ENCODE measurements around the gene ACBD6.

Gene ACBD6

DNA sequence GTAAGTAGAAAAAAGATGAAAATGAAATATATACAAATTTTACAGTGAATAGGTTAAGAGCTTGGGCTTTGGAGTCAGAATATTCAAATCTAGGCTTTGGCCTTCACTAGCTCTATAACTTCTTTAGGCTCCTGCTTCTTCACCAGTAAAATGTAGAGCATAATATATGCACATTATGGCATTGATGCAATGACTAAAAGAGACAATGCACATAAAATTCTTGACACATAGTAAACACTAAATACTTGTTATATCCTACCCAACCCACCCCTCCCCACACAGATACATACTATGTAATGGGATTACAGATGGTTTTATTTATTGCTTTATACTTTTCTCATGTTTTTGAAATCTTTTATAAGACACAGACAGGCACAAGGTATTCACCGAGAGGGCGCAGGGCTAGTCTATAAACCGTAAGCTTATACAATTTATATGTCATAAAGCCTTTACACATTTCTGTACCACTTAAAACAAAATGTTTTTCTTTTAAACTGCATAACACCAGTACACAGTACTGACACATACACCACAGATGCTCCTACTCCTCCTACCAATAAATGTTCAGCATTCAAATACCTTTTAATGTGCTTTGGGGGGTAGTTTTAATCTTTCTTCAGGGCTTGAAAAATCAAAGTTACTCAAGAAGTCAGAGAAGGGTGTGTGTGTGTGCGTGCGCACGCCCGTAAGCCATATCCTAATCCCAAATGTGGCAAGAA is 109.8 kb downstream of the ACBD6 start:
- ChIA-PET POLR2A (interaction anchor here (0.8 kb wide), 1 partner anchor 225 kb away, joined by 3 read pairs; no protein-coding TSS in a partner anchor), CTCF (interaction anchor here (0.7 kb wide), 1 partner anchor 24 kb away, joined by 3 read pairs; no protein-coding TSS in a partner anchor)
- TF ChIP-seq ZIC2 (tag by site-specific recombination; IDR thresholded peaks at IDR 0.05) (no peak), TCF7L2 (IDR thresholded peaks at IDR 0.05; ENCODE audit: borderline replicate concordance, low read depth, low read length) (no peak)
- Histone ChIP-seq H3K27ac (ENCODE audit: extremely low read depth, low read depth, low read length) (no peak overlapping the region), H3K36me3 (ENCODE audit: control insufficient read depth in 2 of 2, insufficient read depth in 1 of 2, low read length in 2 of 2) (peaks cover 0 to 19% of the 10 kb centered on the region in 2 experiments; a peak in 1 of 3 replicates), H3K9me3 (ENCODE audit: control insufficient read depth, insufficient read depth, low read depth, low read length) (no peaks in the 10 kb centered on the region), H3K4me1 (ENCODE audit: control insufficient read depth, insufficient read depth, low read length) (no peaks in the 10 kb centered on the region), H3K4me3 (ENCODE audit: low read depth, low read length) (no peak overlapping the region)

DNA sequence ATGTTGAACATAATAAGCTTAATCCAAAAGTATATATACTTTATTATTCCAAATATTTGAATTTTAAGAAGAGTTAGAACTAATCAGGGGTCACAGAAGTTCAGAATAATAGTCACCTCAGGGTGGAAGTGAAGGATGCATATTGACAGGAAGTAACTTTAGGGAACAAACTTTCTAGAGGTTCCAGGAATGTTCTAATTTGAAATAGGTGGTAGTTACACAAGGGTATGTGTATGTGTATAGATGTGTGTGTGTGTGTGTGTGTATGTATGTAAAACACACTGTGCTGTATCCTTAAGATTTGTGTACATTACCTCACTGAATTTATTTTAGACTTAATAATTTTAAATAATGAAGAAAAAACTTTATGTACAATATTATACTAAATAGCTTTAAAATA is 110.4 kb downstream of the ACBD6 start:
- H3K36me3 ChIP-seq (ENCODE audit: control insufficient read depth in 2 of 2, insufficient read depth in 1 of 2, low read length in 2 of 2), result peaks cover 0 to 16% of the 10 kb centered on the region in 2 experiments; a peak in 1 of 3 replicates
- ChIA-PET POLR2A (no interaction called here), CTCF (interaction anchor here (0.7 to 0.8 kb wide), 2 partner anchors 17 to 24 kb away, joined by 3 read pairs; no protein-coding TSS in a partner anchor)
- no peak overlapping the region for H3K27ac ChIP-seq (ENCODE audit: extremely low read depth, low read depth, low read length)
- no peak overlapping the region for H3K4me3 ChIP-seq (ENCODE audit: low read depth, low read length)
- H3K4me1 ChIP-seq (ENCODE audit: control insufficient read depth, insufficient read depth, low read length), result no peaks in the 10 kb centered on the region
- no peaks in the 10 kb centered on the region for H3K9me3 ChIP-seq (ENCODE audit: control insufficient read depth, insufficient read depth, low read depth, low read length)
- TF ChIP-seq ZNF2 (tag by site-specific recombination; IDR thresholded peaks at IDR 0.05) (no peak), ZNF660 (tag by site-specific recombination; IDR thresholded peaks at IDR 0.05) (no peak), ZNF658 (tag by site-specific recombination; IDR thresholded peaks at IDR 0.05) (no peak), ZNF114 (tag by site-specific recombination; IDR thresholded peaks at IDR 0.05) (no peak), ZNF664 (tag by site-specific recombination; IDR thresholded peaks at IDR 0.05) (no peak)
- TF ChIP-seq, protein P1, sequence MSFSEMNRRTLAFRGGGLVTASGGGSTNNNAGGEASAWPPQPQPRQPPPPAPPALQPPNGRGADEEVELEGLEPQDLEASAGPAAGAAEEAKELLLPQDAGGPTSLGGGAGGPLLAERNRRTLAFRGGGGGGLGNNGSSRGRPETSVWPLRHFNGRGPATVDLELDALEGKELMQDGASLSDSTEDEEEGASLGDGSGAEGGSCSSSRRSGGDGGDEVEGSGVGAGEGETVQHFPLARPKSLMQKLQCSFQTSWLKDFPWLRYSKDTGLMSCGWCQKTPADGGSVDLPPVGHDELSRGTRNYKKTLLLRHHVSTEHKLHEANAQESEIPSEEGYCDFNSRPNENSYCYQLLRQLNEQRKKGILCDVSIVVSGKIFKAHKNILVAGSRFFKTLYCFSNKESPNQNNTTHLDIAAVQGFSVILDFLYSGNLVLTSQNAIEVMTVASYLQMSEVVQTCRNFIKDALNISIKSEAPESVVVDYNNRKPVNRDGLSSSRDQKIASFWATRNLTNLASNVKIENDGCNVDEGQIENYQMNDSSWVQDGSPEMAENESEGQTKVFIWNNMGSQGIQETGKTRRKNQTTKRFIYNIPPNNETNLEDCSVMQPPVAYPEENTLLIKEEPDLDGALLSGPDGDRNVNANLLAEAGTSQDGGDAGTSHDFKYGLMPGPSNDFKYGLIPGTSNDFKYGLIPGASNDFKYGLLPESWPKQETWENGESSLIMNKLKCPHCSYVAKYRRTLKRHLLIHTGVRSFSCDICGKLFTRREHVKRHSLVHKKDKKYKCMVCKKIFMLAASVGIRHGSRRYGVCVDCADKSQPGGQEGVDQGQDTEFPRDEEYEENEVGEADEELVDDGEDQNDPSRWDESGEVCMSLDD (tag by site-specific recombination; IDR thresholded peaks at IDR 0.05), result no peak

DNA sequence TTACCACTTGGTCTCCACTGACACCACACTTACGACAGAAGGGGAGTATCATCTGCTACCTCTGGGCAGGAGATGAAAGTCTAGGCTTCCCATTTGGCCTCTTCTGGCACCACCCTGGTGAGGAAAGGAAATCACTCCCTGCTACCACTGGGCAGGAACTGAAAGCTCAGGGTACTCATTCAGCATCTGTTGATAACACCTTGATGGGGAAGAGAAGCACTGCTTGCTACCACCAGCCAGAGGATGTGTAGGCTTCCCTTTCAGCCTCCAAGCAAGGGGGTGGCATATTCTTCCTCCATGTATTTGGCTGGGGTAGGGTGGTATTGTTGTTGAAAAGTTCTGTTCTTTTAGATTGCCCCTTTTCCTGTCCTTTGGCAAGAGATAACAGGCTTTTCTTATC is 115.0 kb downstream of the ACBD6 start:
- no peak overlapping the region for H3K4me3 ChIP-seq (ENCODE audit: low read depth, low read length)
- H3K9me3 ChIP-seq (ENCODE audit: control insufficient read depth, insufficient read depth, low read depth, low read length), result no peaks in the 10 kb centered on the region
- ChIA-PET CTCF (interaction anchor here (0.8 to 2.5 kb wide), 3 partner anchors 29 to 199 kb away, joined by 3 to 8 read pairs (median 3); no protein-coding TSS in a partner anchor), POLR2A (interaction anchor here (0.6 kb wide), 1 partner anchor 10 kb away, joined by 3 read pairs; no protein-coding TSS in a partner anchor)
- H3K27ac ChIP-seq (ENCODE audit: extremely low read depth, low read depth, low read length), result no peak overlapping the region
- no peaks in the 10 kb centered on the region for H3K4me1 ChIP-seq (ENCODE audit: control insufficient read depth, insufficient read depth, low read length)
- no peaks in the 10 kb centered on the region for H3K36me3 ChIP-seq (ENCODE audit: control insufficient read depth in 2 of 2, insufficient read depth in 1 of 2, low read length in 2 of 2)
- TF ChIP-seq EGR2 (tag by site-specific recombination; IDR thresholded peaks at IDR 0.05; ENCODE audit: low read depth), result no peak
- no peak for TF ChIP-seq RBAK (tag by site-specific recombination; IDR thresholded peaks at IDR 0.05)
- TF ChIP-seq ZFHX2 (tag by site-specific recombination; conservative IDR thresholded peaks at IDR 0.05), result no peak
- TF ChIP-seq, protein P2, sequence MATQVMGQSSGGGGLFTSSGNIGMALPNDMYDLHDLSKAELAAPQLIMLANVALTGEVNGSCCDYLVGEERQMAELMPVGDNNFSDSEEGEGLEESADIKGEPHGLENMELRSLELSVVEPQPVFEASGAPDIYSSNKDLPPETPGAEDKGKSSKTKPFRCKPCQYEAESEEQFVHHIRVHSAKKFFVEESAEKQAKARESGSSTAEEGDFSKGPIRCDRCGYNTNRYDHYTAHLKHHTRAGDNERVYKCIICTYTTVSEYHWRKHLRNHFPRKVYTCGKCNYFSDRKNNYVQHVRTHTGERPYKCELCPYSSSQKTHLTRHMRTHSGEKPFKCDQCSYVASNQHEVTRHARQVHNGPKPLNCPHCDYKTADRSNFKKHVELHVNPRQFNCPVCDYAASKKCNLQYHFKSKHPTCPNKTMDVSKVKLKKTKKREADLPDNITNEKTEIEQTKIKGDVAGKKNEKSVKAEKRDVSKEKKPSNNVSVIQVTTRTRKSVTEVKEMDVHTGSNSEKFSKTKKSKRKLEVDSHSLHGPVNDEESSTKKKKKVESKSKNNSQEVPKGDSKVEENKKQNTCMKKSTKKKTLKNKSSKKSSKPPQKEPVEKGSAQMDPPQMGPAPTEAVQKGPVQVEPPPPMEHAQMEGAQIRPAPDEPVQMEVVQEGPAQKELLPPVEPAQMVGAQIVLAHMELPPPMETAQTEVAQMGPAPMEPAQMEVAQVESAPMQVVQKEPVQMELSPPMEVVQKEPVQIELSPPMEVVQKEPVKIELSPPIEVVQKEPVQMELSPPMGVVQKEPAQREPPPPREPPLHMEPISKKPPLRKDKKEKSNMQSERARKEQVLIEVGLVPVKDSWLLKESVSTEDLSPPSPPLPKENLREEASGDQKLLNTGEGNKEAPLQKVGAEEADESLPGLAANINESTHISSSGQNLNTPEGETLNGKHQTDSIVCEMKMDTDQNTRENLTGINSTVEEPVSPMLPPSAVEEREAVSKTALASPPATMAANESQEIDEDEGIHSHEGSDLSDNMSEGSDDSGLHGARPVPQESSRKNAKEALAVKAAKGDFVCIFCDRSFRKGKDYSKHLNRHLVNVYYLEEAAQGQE (tag by site-specific recombination; IDR thresholded peaks at IDR 0.05), result no peak
- no peak for TF ChIP-seq ZNF521 (tag by site-specific recombination; IDR thresholded peaks at IDR 0.05)

Data from HEK293 (cell line).